NCI-H510A treated with DMSO at 0.1 percent for 48 hours (cell line): Measurements from ENCODE around the gene CMIP.
"Not testable (repeated sequence)": the region's sequence is repeated elsewhere in the genome, so short reads cannot be mapped to it uniquely, and the experiment has no call there.

Experiments
- DNase-seq: peaks from one replicate; lab custom pipeline; 2025; lab: John Stamatoyannopoulos, UW

CMIP gene

GRCh38 chr16:81517629-81518438 is 73.2 kb downstream of the CMIP start:
- no peak for DNase-seq

- no peak for DNase-seq
Measured at GRCh38 chr16:81518439-81518757, 73.8 kb downstream of the CMIP start.

GRCh38 chr16:81519301-81520150 is 74.9 kb downstream of the CMIP start:
- DNase-seq, result no peak

GRCh38 chr16:81520151-81520470 is 75.5 kb downstream of the CMIP start:
- no peak for DNase-seq

GRCh38 chr16:81520560-81521135 is 76.0 kb downstream of the CMIP start:
- no peak for DNase-seq

GRCh38 chr16:81521141-81521626 is 76.6 kb downstream of the CMIP start:
- DNase-seq, result no peak

- DNase-seq, result peak; percentile 37
Measured at GRCh38 chr16:81522108-81522701, 77.6 kb downstream of the CMIP start.

- not testable (repeated sequence) for DNase-seq
Measured at GRCh38 chr16:81522851-81523250, 78.2 kb downstream of the CMIP start.

- no peak for DNase-seq
Measured at GRCh38 chr16:81523387-81524115, 78.9 kb downstream of the CMIP start.

GRCh38 chr16:81524382-81524781 is 79.8 kb downstream of the CMIP start:
- DNase-seq, result no peak

- DNase-seq, result not testable (repeated sequence)
Measured at GRCh38 chr16:81524885-81525284, 80.3 kb downstream of the CMIP start.

- DNase-seq, result no peak
Measured at GRCh38 chr16:81526199-81526598, 81.6 kb downstream of the CMIP start.

- no peak for DNase-seq
Measured at GRCh38 chr16:81526935-81527334, 82.3 kb downstream of the CMIP start.

- DNase-seq, result no peak
Measured at GRCh38 chr16:81527477-81528178, 83.0 kb downstream of the CMIP start.

GRCh38 chr16:81528256-81528655 is 83.6 kb downstream of the CMIP start:
- no peak for DNase-seq

GRCh38 chr16:81530296-81530721 is 85.7 kb downstream of the CMIP start:
- DNase-seq, result no peak

- no peak for DNase-seq
Measured at GRCh38 chr16:81530814-81531213, 86.2 kb downstream of the CMIP start.

GRCh38 chr16:81531419-81531821 is 86.8 kb downstream of the CMIP start:
- DNase-seq, result no peak

- DNase-seq, result no peak
Measured at GRCh38 chr16:81532491-81533174, 88.0 kb downstream of the CMIP start.

GRCh38 chr16:81533175-81533507 is 88.5 kb downstream of the CMIP start:
- DNase-seq, result no peak
